Measurements from ENCODE around the gene UGT3A1. TPM values are rescaled to one million over a fixed set of nuclear protein-coding genes. Genes with fewer than 3 reads are reported as not detected.
"Not testable (repeated sequence)": the region's sequence is repeated elsewhere in the genome, so short reads cannot be mapped to it uniquely, and the experiment has no call there.

UGT3A1 gene
- total and polyA plus RNA-seq, 2 donors (not counting 1 experiment from before 2014, with no cell fraction given), result not detected

- H3K4me1 ChIP-seq (ENCODE audit: control insufficient read depth, extremely low read depth, insufficient read depth, low read length), result no peaks in the 10 kb centered on the region
- H2AFZ ChIP-seq (ENCODE audit: low read length), result no peak overlapping the region
- no peak for TF ChIP-seq CTCF (conservative IDR thresholded peaks at IDR 0.05 in 1 of 2, IDR thresholded peaks at IDR 0.05 in 1 of 2; ENCODE audit: low read depth in 1 of 2, low read length in 2 of 2)
- TF ChIP-seq EZH2 (IDR thresholded peaks at IDR 0.05; ENCODE audit: low read length, missing control alignments), result no peak
- no peaks in the 10 kb centered on the region for H3K27me3 ChIP-seq (ENCODE audit: control insufficient read depth, insufficient read depth, low read length)
- no peak overlapping the region for H3K27ac ChIP-seq (ENCODE audit: insufficient read depth, low read length)
- no peaks in the 10 kb centered on the region for H4K20me1 ChIP-seq (ENCODE audit: control insufficient read depth, extremely low read depth, insufficient read depth, low read length)
- no peaks in the 10 kb centered on the region for H3K36me3 ChIP-seq (ENCODE audit: control insufficient read depth, insufficient read depth, low read length)
- no peak for DNase-seq (ENCODE audit: low read depth in 2 of 2)
- no peak overlapping the region for H3K4me2 ChIP-seq (ENCODE audit: extremely low read depth, insufficient read depth, low read length)
- no peaks in the 10 kb centered on the region for H3K9me3 ChIP-seq (ENCODE audit: control insufficient read depth, insufficient read depth, low read depth, low read length)
- H3K9ac ChIP-seq (ENCODE audit: insufficient read depth, low read length), result no peak overlapping the region
- no peak overlapping the region for H3K4me3 ChIP-seq (replicated peaks in 1 of 4; ENCODE audit: control extremely low read depth in 1 of 4, insufficient read depth in 1 of 4, low read depth in 3 of 4, low read length in 4 of 4)
- no peaks in the 10 kb centered on the region for H3K79me2 ChIP-seq (ENCODE audit: control insufficient read depth, insufficient read depth, low read length)
Measured at GRCh38 chr5:36026706-36027465, 35.7 kb upstream of the UGT3A1 start.

- H3K4me3 ChIP-seq (replicated peaks in 1 of 4; ENCODE audit: control extremely low read depth in 1 of 4, insufficient read depth in 1 of 4, low read depth in 3 of 4, low read length in 4 of 4); H3K9me3 ChIP-seq (ENCODE audit: control insufficient read depth, insufficient read depth, low read depth, low read length); H2AFZ ChIP-seq (ENCODE audit: low read length); H3K4me1 ChIP-seq (ENCODE audit: control insufficient read depth, extremely low read depth, insufficient read depth, low read length); H3K36me3 ChIP-seq (ENCODE audit: control insufficient read depth, insufficient read depth, low read length); H3K27ac ChIP-seq (ENCODE audit: insufficient read depth, low read length); DNase-seq (ENCODE audit: low read depth in 2 of 2); H3K4me2 ChIP-seq (ENCODE audit: extremely low read depth, insufficient read depth, low read length); H3K79me2 ChIP-seq (ENCODE audit: control insufficient read depth, insufficient read depth, low read length); H3K9ac ChIP-seq (ENCODE audit: insufficient read depth, low read length); H4K20me1 ChIP-seq (ENCODE audit: control insufficient read depth, extremely low read depth, insufficient read depth, low read length); H3K27me3 ChIP-seq (ENCODE audit: control insufficient read depth, insufficient read depth, low read length): not testable (repeated sequence)
Measured at GRCh38 chr5:36022246-36022645, 31.1 kb upstream of the UGT3A1 start.

GRCh38 chr5:36019584-36019983 lies 28.4 kb upstream of the UGT3A1 start:
- H3K9ac ChIP-seq (ENCODE audit: insufficient read depth, low read length); DNase-seq (ENCODE audit: low read depth in 2 of 2); H3K4me3 ChIP-seq (replicated peaks in 1 of 4; ENCODE audit: control extremely low read depth in 1 of 4, insufficient read depth in 1 of 4, low read depth in 3 of 4, low read length in 4 of 4); H2AFZ ChIP-seq (ENCODE audit: low read length); H3K4me1 ChIP-seq (ENCODE audit: control insufficient read depth, extremely low read depth, insufficient read depth, low read length); H3K4me2 ChIP-seq (ENCODE audit: extremely low read depth, insufficient read depth, low read length); H3K27me3 ChIP-seq (ENCODE audit: control insufficient read depth, insufficient read depth, low read length); H3K9me3 ChIP-seq (ENCODE audit: control insufficient read depth, insufficient read depth, low read depth, low read length); H3K36me3 ChIP-seq (ENCODE audit: control insufficient read depth, insufficient read depth, low read length); H3K79me2 ChIP-seq (ENCODE audit: control insufficient read depth, insufficient read depth, low read length); H3K27ac ChIP-seq (ENCODE audit: insufficient read depth, low read length); H4K20me1 ChIP-seq (ENCODE audit: control insufficient read depth, extremely low read depth, insufficient read depth, low read length): not testable (repeated sequence)

GRCh38 chr5:36017622-36018021 lies 26.4 kb upstream of the UGT3A1 start:
- H3K4me3 ChIP-seq (replicated peaks in 1 of 4; ENCODE audit: control extremely low read depth in 1 of 4, insufficient read depth in 1 of 4, low read depth in 3 of 4, low read length in 4 of 4), result no peak overlapping the region
- no peak overlapping the region for H3K4me2 ChIP-seq (ENCODE audit: extremely low read depth, insufficient read depth, low read length)
- H3K27ac ChIP-seq (ENCODE audit: insufficient read depth, low read length), result no peak overlapping the region
- no peaks in the 10 kb centered on the region for H3K9me3 ChIP-seq (ENCODE audit: control insufficient read depth, insufficient read depth, low read depth, low read length)
- H4K20me1 ChIP-seq (ENCODE audit: control insufficient read depth, extremely low read depth, insufficient read depth, low read length), result no peaks in the 10 kb centered on the region
- no peaks in the 10 kb centered on the region for H3K79me2 ChIP-seq (ENCODE audit: control insufficient read depth, insufficient read depth, low read length)
- no peaks in the 10 kb centered on the region for H3K36me3 ChIP-seq (ENCODE audit: control insufficient read depth, insufficient read depth, low read length)
- no peaks in the 10 kb centered on the region for H3K27me3 ChIP-seq (ENCODE audit: control insufficient read depth, insufficient read depth, low read length)
- no peak for DNase-seq (ENCODE audit: low read depth in 2 of 2)
- H3K9ac ChIP-seq (ENCODE audit: insufficient read depth, low read length), result no peak overlapping the region
- H2AFZ ChIP-seq (ENCODE audit: low read length), result no peak overlapping the region
- TF ChIP-seq EZH2 (IDR thresholded peaks at IDR 0.05; ENCODE audit: low read length, missing control alignments) (no peak), CTCF (conservative IDR thresholded peaks at IDR 0.05 in 1 of 2, IDR thresholded peaks at IDR 0.05 in 1 of 2; ENCODE audit: low read depth in 1 of 2, low read length in 2 of 2) (no peak)
- no peaks in the 10 kb centered on the region for H3K4me1 ChIP-seq (ENCODE audit: control insufficient read depth, extremely low read depth, insufficient read depth, low read length)
